ENCODE measurements around the gene WDR6.

Gene WDR6

GRCh38 chr3:48979451-48979850 is 27.7 kb upstream of the WDR6 start:
- Histone ChIP-seq H3K27ac (ENCODE audit: low read depth, low read length) (no peak overlapping the region), H3K79me2 (ENCODE audit: insufficient read depth, low read length) (no peaks in the 10 kb centered on the region), H3K4me3 (ENCODE audit: insufficient read depth, low read length, poor library complexity, severe bottlenecking) (no peak overlapping the region), H3K9ac (ENCODE audit: low read length) (no peak overlapping the region), H3K36me3 (ENCODE audit: low read length) (peaks cover 7% of the 10 kb centered on the region), H3F3A (ENCODE audit: insufficient read depth) (no peaks in the 10 kb centered on the region), H3K4me2 (ENCODE audit: low read depth, low read length, poor library complexity, severe bottlenecking) (no peak overlapping the region), H4K20me1 (ENCODE audit: low read depth, low read length) (no peaks in the 10 kb centered on the region), H2AFZ (ENCODE audit: low read depth, low read length, severe bottlenecking) (no peak overlapping the region), H3K9me2 (replicated peaks; ENCODE audit: insufficient read depth, low read length) (no peaks in the 10 kb centered on the region), H3K27me3 (ENCODE audit: low read length) (no peaks in the 10 kb centered on the region), H3K9me3 (ENCODE audit: insufficient read depth, low read length) (no peaks in the 10 kb centered on the region)
- TF ChIP-seq EZH2phosphoT487 (conservative IDR thresholded peaks at IDR 0.05; ENCODE audit: low read length) (no peak), CTCF (IDR thresholded peaks at IDR 0.05; ENCODE audit: insufficient read depth, low read length, poor library complexity, severe bottlenecking) (no peak)

- H3K27me3 ChIP-seq (ENCODE audit: low read length), result no peaks in the 10 kb centered on the region
- TF ChIP-seq CTCF (IDR thresholded peaks at IDR 0.05; ENCODE audit: insufficient read depth, low read length, poor library complexity, severe bottlenecking), result no peak
- no peak for TF ChIP-seq EZH2phosphoT487 (conservative IDR thresholded peaks at IDR 0.05; ENCODE audit: low read length)
- 0 out of 2 replicates have a peak, but pooled peaks cover 2% of the 10 kb centered on the region for H3F3A ChIP-seq (ENCODE audit: insufficient read depth)
- H3K9me2 ChIP-seq (replicated peaks; ENCODE audit: insufficient read depth, low read length), result no peaks in the 10 kb centered on the region
- no peaks in the 10 kb centered on the region for H3K79me2 ChIP-seq (ENCODE audit: insufficient read depth, low read length)
- H3K4me2 ChIP-seq (ENCODE audit: low read depth, low read length, poor library complexity, severe bottlenecking), result no peak overlapping the region
- H3K9me3 ChIP-seq (ENCODE audit: insufficient read depth, low read length), result no peaks in the 10 kb centered on the region
- H3K27ac ChIP-seq (ENCODE audit: low read depth, low read length), result no peak overlapping the region
- no peak overlapping the region for H3K4me3 ChIP-seq (ENCODE audit: insufficient read depth, low read length, poor library complexity, severe bottlenecking)
- no peak overlapping the region for H2AFZ ChIP-seq (ENCODE audit: low read depth, low read length, severe bottlenecking)
- H3K36me3 ChIP-seq (ENCODE audit: low read length), result peaks cover 3% of the 10 kb centered on the region
- no peaks in the 10 kb centered on the region for H4K20me1 ChIP-seq (ENCODE audit: low read depth, low read length)
- H3K9ac ChIP-seq (ENCODE audit: low read length), result no peak overlapping the region
Observed at GRCh38 chr3:48980295-48980694, 26.9 kb upstream of the WDR6 start.

- no peak overlapping the region for H2AFZ ChIP-seq (ENCODE audit: low read depth, low read length, severe bottlenecking)
- H3K27me3 ChIP-seq (ENCODE audit: low read length), result no peaks in the 10 kb centered on the region
- H3K9me2 ChIP-seq (replicated peaks; ENCODE audit: insufficient read depth, low read length), result no peaks in the 10 kb centered on the region
- TF ChIP-seq CTCF (IDR thresholded peaks at IDR 0.05; ENCODE audit: insufficient read depth, low read length, poor library complexity, severe bottlenecking) (no peak), EZH2phosphoT487 (conservative IDR thresholded peaks at IDR 0.05; ENCODE audit: low read length) (no peak)
- no peaks in the 10 kb centered on the region for H4K20me1 ChIP-seq (ENCODE audit: low read depth, low read length)
- no peak overlapping the region for H3K27ac ChIP-seq (ENCODE audit: low read depth, low read length)
- no peak overlapping the region for H3K9ac ChIP-seq (ENCODE audit: low read length)
- H3F3A ChIP-seq (ENCODE audit: insufficient read depth), result peaks cover 9% of the 10 kb centered on the region; the same call in 1 of the 2 replicates
- no peak overlapping the region for H3K4me2 ChIP-seq (ENCODE audit: low read depth, low read length, poor library complexity, severe bottlenecking)
- no peak overlapping the region for H3K4me3 ChIP-seq (ENCODE audit: insufficient read depth, low read length, poor library complexity, severe bottlenecking)
- no peaks in the 10 kb centered on the region for H3K9me3 ChIP-seq (ENCODE audit: insufficient read depth, low read length)
- no peaks in the 10 kb centered on the region for H3K79me2 ChIP-seq (ENCODE audit: insufficient read depth, low read length)
- peaks cover 3% of the 10 kb centered on the region for H3K36me3 ChIP-seq (ENCODE audit: low read length)
Observed at GRCh38 chr3:48982016-48982415, 25.2 kb upstream of the WDR6 start.
